ENCODE data around the gene BRD3. TPM values are rescaled to one million over a fixed set of nuclear protein-coding genes. Genes with fewer than 3 reads are reported as not detected.

BRD3 gene
- total RNA-seq, 1 experiment from 2014 or later = 40.7 TPM

DNA sequence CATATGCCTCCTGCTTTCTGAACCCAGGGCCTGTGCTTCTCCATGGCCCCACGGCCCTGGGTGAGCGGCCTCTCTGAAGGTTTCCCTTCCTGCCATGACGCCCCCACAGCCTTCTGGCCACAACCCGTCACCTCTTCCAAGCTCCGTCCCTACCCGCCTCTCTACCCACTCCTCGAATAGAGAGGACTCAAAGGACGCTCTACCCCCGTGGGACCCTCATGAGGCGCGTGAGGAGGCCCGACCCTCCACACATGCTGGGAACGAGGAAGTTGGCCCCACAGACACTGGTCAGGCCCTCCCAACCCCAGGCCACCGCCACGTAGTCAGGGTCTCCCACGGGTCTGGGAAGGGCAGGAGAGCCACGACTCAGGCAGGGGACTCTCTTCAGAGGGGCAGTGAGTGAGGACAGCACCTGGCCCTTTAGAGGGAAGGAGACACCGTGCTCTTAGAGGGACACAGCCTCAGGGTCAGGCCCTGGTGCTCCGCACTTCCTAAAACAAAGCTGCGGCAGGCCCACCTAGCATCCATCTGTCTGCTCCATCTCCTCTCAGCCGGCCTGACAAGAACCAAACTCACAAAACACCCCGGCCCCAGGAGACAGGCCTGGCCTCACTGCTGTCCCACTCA is 5.3 kb downstream of the BRD3 start:
- DNase-seq (ENCODE audit: low read depth, low spot score) (no peak), ATAC-seq (no peak)
- POLR2A ChIA-PET = no interaction called here
- Histone ChIP-seq H3K36me3 (ENCODE audit: control insufficient read depth in 1 of 2, insufficient read depth in 2 of 2, low read length in 2 of 2) (no peaks in the 10 kb centered on the region), H3K27me3 (ENCODE audit: insufficient read depth, low read length) (no peaks in the 10 kb centered on the region), H2AFZ (ENCODE audit: low read depth, low read length, poor library complexity, severe bottlenecking) (no peak overlapping the region), H3K9me3 (ENCODE audit: control insufficient read depth in 1 of 2, insufficient read depth in 1 of 2, low read depth in 1 of 2, low read length in 2 of 2) (no peaks in the 10 kb centered on the region), H3K27ac (ENCODE audit: low read depth, low read length) (no peak overlapping the region), H3K4me1 (ENCODE audit: control insufficient read depth in 1 of 2, insufficient read depth in 2 of 2, low read length in 2 of 2) (peaks cover 10 to 11% of the 10 kb centered on the region in 2 experiments; a peak in 3 of 4 replicates), H3K4me2 (ENCODE audit: low read length) (no peak overlapping the region), H4K20me1 (ENCODE audit: insufficient read depth) (no peaks in the 10 kb centered on the region), H3K9ac (ENCODE audit: low read length) (no peak overlapping the region), H3K79me2 (ENCODE audit: insufficient read depth, low read length) (peaks cover 63% of the 10 kb centered on the region), H3K4me3 (replicated peaks in 1 of 2; ENCODE audit: low read depth in 1 of 2, low read length in 2 of 2) (no peak overlapping the region), H3K9me2 (ENCODE audit: insufficient read depth) (no peaks in the 10 kb centered on the region)
- BruUV-seq (replicated peaks) = no TSS peak
- RAD21 ChIA-PET (ENCODE audit: low non-redundant PET in 1 of 2, low total read pairs in 2 of 2, uncharacterized antibody in 2 of 2, unreplicated experiment in 2 of 2) = no interaction called here
- intact Hi-C loops (cut with micrococcal nuclease) = no loop called here
- TF ChIP-seq, protein P1, sequence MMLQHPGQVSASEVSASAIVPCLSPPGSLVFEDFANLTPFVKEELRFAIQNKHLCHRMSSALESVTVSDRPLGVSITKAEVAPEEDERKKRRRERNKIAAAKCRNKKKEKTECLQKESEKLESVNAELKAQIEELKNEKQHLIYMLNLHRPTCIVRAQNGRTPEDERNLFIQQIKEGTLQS (IDR thresholded peaks at IDR 0.05) = no peak
- TF ChIP-seq TCF7L2 (IDR thresholded peaks at IDR 0.05; ENCODE audit: borderline replicate concordance, extremely low read depth, insufficient read depth, insufficient read length) (no peak), POLR2AphosphoS5 (IDR thresholded peaks at IDR 0.05; ENCODE audit: low read depth, low read length) (no peak), EZH2 (IDR thresholded peaks at IDR 0.05) (no peak), CEBPB (IDR thresholded peaks at IDR 0.05; ENCODE audit: low read depth) (no peak), RAD21 (IDR thresholded peaks at IDR 0.05; ENCODE audit: low read depth) (no peak), FOSL1 (IDR thresholded peaks at IDR 0.05; ENCODE audit: low read depth) (no peak), EZH2phosphoT487 (IDR thresholded peaks at IDR 0.05; ENCODE audit: borderline replicate concordance) (no peak), SP1 (IDR thresholded peaks at IDR 0.05; ENCODE audit: low read depth) (no peak), POLR2A (IDR thresholded peaks at IDR 0.05; ENCODE audit: borderline replicate concordance, extremely low read depth, insufficient read depth, insufficient read length) (no peak), ELF1 (IDR thresholded peaks at IDR 0.05; ENCODE audit: borderline replicate concordance, low read depth) (no peak), CBX3 (IDR thresholded peaks at IDR 0.05; ENCODE audit: low read depth) (no peak)
- TF ChIP-seq, protein P2, sequence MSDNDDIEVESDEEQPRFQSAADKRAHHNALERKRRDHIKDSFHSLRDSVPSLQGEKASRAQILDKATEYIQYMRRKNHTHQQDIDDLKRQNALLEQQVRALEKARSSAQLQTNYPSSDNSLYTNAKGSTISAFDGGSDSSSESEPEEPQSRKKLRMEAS (IDR thresholded peaks at IDR 0.05) = no peak
- TF ChIP-seq, protein P3, sequence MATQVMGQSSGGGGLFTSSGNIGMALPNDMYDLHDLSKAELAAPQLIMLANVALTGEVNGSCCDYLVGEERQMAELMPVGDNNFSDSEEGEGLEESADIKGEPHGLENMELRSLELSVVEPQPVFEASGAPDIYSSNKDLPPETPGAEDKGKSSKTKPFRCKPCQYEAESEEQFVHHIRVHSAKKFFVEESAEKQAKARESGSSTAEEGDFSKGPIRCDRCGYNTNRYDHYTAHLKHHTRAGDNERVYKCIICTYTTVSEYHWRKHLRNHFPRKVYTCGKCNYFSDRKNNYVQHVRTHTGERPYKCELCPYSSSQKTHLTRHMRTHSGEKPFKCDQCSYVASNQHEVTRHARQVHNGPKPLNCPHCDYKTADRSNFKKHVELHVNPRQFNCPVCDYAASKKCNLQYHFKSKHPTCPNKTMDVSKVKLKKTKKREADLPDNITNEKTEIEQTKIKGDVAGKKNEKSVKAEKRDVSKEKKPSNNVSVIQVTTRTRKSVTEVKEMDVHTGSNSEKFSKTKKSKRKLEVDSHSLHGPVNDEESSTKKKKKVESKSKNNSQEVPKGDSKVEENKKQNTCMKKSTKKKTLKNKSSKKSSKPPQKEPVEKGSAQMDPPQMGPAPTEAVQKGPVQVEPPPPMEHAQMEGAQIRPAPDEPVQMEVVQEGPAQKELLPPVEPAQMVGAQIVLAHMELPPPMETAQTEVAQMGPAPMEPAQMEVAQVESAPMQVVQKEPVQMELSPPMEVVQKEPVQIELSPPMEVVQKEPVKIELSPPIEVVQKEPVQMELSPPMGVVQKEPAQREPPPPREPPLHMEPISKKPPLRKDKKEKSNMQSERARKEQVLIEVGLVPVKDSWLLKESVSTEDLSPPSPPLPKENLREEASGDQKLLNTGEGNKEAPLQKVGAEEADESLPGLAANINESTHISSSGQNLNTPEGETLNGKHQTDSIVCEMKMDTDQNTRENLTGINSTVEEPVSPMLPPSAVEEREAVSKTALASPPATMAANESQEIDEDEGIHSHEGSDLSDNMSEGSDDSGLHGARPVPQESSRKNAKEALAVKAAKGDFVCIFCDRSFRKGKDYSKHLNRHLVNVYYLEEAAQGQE (IDR thresholded peaks at IDR 0.05; ENCODE audit: low read depth) = no peak
- CTCF ChIA-PET = no interaction called here

Measured in HCT116 (cell line).